Stimulated activated CD4-positive, alpha-beta T cell treated with anti-CD3 and anti-CD28 coated beads, Interleukin-15, amount 100 ng/mL, for 1 hour (primary cell): ENCODE results near the gene KCNK2.

ENCODE experiments used
- DNase-seq, 2 donors: peaks; one replicate each; pipeline ENCODE4 v3.0.0-alpha.2; 2020; ENCODE audit warnings: low read depth in 1 of 2, low spot score in 1 of 2

KCNK2 gene

GRCh38 chr1:215095524-215095923, 13.0 kb downstream of the KCNK2 start:
- no peak for DNase-seq

DNA sequence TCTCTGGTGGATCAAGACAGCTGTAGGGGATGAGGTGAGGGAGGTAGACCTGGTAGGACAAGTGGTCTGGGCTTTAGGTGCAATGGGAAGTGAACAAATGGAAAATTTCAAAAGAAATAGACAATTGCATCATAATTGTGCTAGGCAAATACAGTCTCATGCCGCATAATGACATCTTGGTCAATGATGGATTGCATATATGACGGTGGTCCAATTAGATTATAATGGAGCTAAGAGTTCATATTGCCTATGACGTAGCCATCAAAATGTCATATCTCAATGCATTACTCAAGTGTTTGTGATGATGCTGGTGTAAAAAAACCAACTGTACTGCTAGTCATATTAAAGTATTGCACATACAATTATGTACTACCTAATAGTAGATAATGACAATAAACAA, 19.0 kb downstream of the KCNK2 start:
- DNase-seq = no peak

DNA sequence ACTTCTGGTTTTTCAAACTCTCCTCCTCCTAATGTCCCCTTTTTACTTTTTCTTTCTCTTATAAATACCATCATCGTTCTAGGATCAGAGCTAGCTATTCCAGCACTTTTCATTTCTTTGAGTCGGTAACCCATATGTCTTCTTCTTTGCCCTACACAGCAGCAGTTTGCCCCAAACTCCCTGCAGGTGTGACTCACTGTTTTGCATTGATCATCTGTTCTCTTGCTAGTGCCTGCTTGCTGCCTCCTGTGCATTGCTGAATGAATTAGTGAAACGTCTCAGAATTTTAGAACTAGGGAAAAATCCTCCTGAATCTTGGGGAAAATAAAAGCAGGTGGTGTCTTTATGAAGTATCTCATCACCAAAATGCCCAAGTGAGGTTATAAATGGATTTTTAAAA, 21.7 kb downstream of the KCNK2 start:
- DNase-seq = no peak

DNA sequence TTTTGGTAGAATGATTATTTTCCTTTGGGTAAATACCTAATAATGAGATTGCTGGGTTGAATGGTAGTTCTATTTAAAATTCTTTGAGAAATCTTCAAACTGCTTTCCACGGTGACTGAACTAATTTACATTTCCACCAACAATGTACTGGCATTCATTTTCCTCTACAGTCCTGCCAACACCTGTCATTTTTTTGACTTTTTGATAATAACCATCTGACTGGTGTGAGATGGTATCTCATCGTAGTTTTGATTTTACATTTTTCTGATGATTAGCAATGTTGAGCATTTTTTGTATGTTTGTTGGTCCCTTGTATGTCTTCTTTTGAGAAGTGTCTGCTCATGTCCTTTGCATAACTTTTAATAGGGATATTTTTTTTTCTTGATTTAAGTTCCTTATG, 23.5 kb downstream of the KCNK2 start:
- no peak for DNase-seq

DNA sequence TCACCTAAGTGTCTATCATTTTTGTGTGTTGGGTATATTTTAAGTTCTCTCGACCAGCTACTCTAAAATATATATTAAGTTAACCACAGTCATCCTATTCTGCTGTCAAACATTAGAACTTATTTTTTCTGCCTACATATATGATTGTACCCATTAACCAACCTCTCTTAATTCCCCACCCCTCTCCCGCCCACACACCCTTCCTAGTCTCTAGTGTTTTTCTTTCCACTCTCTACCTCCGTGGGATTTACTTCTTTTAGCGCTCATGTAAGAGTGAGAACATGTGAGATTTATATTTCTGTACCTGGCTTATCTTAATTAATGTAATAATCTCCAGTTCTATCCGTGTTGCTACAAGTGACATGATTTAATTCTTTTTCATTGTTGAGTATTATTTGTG, 26.6 kb downstream of the KCNK2 start:
- no peak for DNase-seq

DNA sequence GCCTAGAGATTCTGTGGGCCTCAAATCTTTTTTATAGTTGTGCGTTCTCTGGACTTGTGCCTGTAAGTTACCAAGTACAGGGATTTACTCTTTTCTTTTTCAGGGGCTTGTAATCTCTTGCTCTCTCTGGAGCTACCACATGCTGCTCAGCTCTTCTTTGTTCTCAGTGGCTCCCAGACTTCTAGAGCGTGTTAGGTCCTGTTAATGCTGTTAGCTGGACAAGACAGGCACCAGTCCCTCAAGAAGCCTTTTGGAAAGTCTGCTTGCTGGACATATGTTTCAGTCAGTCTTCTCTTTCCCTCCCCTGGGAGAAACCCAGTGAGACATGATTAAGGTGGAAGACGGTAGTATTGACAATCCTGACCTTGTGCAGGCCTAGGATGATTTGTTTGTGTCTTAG, 29.4 kb downstream of the KCNK2 start:
- DNase-seq = no peak

GRCh38 chr1:215113776-215114153, 31.2 kb downstream of the KCNK2 start:
- DNase-seq = no peak

GRCh38 chr1:215114154-215114933, 31.8 kb downstream of the KCNK2 start:
- DNase-seq = no peak

GRCh38 chr1:215115760-215116159, 33.2 kb downstream of the KCNK2 start:
- DNase-seq = no peak

DNA sequence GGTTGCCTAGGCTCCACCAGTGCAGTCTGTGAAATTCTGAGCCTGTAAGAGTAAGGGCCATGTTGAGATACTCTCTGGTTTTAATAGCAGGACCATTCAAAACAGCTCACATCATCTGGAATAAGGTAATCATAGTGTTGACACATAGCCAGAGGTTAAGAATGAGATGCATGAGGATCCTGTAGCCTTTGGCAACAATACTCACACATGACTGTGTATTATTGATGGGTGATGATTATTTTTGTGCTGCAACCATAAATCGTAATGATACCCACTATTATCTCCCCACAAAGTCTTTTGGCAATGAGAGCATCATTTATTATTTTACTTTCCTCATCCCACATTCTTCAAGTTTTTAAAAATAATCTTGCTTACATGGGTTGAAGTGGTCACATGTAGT, 35.5 kb downstream of the KCNK2 start:
- no peak for DNase-seq

- no peak for DNase-seq
These were observed 36.5 kb downstream of the KCNK2 start for GRCh38 chr1:215119056-215119455.

GRCh38 chr1:215119719-215120365, 37.3 kb downstream of the KCNK2 start:
- no peak for DNase-seq

DNA sequence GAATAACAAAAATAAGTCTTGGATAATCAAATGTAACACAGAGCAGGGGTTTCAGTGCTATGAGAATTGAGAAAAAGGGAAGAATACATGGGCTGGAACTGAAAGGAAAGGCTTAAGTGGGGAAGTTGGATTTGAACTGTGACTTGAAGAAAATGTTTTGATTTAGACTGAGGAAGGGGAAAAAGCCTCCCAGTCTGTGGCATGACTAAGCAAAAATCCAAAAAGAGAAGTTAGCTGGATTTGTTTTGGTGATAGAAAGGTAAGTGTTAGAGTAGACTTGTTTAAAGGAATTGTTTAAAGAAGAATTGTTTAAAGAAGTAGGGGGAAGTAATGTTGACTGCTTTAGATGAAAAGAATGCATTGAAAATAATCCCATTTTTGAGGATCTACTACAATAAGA, 46.0 kb downstream of the KCNK2 start:
- no peak for DNase-seq

DNA sequence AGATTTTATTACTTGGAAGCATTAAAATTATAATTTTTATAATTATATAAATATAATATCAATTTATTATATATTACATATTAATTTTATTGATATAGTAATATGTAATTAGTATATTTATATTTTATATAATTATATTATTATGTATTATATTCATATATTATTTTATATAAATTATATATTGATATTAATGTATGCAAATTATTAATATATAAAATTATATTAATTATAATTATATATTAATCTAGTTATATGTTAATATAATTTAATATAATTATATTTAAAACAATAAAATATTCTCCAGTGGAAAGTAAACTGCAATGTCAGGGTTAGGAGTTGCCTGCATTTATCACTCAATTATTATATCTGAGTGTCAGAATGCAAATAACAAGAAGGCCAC, 48.8 kb downstream of the KCNK2 start:
- DNase-seq = no peak

DNA sequence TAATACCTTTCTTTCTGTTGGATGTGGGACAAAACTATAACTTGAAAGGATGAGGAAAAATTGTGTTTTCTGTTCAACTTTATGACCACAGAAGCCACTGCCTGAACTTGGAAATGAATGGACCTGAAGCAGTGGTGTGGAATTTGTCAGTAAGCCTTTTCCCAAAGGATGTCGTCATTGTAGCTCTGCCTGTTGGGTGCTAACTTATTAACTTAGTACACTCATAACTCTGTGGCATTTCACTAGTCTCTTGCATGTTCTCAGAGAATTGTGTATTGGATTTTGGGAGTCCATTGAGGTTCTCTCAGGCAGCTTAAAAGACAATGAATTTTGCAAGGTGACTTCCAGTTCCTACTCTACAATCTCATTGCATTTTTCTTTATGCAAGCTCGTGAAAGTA, 49.6 kb downstream of the KCNK2 start:
- no peak for DNase-seq

DNA sequence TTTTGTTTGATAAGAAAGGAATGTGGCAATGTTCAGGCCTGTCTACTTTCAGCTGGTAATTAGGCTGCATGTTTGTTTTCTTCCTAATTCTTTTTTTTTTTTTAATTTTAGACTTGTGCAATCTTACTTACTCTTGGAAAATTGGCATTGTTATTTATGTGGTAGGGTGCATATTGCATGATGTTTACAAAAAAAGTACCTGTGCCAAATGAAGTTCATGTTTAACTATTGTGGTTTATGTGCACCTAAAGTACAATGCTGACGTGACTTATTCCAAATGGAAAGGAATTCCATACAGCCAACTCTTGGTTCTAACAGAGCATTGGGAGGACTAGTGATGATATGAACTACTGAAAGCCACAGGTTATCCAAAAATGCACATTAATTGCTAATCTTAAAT, 51.0 kb downstream of the KCNK2 start:
- no peak for DNase-seq

GRCh38 chr1:215137985-215138384, 55.4 kb downstream of the KCNK2 start:
- DNase-seq = no peak

DNA sequence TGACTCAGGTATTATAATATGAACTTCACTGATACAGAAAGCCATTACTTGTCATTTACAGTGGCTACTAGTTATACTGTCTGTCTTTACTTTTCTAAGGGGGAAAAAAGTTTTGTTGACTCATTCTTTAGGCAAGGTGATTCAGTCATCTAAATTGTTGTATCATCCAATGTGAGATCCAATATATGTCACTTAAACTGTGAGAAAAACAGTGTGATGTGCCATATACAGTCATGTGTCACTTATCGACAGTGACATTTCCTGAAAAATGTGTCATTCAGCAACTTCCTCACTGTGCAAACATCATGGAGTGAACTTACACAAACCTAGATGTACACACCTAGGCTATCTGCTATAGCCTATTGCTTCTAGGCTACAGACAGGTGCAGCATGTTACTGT, 57.6 kb downstream of the KCNK2 start:
- no peak for DNase-seq

DNA sequence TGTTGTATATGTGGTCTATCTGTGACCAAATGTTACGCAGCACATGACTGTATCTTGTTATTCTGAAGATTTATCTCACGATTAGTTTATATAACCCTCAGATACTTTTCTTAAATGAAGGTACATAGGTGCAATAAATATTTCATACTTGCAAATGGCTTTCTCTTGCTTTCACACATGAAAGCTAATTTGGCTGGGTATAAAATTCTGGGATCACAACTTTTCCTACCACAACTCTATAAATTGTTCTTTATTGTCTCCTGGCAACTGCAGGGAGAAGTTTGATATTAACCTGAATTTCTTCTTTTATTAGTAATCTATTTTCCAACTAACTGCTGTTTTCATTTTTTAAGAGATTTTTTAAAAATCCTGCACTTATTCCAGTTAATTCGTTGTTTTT, 58.9 kb downstream of the KCNK2 start:
- no peak for DNase-seq

- DNase-seq = no peak
These were observed 61.0 kb downstream of the KCNK2 start for GRCh38 chr1:215143497-215143896.

DNA sequence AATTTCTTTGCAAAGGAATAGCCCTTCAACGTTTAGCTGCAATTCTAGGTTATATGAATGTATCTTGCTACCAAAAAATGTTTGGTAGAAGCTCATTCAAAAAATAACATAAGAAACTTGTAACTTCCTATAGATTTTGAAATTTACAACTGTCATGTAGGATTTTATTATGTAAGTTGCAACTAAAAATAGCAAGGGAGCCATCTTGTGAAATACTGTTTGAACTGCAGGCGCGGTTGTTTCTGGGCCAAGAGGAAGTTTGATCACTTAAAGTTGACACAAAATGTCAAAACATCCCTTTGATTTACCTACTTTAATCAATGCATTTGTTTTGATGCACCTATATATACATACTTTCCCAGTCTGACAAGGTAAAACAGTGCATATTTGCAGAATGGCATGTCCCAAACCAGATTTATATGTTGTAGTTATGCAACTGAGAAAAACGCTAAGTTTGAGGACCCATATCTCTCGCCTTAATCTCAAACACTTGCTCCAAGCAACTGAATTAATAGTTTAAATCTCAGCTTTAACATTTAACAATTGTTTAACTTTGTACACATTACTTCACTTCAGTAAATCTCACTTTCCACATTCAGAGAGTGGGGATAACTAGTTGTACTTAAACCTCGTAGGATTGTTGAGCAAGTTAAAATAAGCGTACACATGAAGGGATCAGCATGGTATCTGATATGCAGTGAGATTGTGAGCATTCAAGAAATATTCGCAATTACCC, 63.9 kb downstream of the KCNK2 start:
- DNase-seq = no peak

GRCh38 chr1:215147024-215147423, 64.5 kb downstream of the KCNK2 start:
- DNase-seq = no peak
